Measurements from ENCODE around the gene FTO.

The FTO gene

DNA sequence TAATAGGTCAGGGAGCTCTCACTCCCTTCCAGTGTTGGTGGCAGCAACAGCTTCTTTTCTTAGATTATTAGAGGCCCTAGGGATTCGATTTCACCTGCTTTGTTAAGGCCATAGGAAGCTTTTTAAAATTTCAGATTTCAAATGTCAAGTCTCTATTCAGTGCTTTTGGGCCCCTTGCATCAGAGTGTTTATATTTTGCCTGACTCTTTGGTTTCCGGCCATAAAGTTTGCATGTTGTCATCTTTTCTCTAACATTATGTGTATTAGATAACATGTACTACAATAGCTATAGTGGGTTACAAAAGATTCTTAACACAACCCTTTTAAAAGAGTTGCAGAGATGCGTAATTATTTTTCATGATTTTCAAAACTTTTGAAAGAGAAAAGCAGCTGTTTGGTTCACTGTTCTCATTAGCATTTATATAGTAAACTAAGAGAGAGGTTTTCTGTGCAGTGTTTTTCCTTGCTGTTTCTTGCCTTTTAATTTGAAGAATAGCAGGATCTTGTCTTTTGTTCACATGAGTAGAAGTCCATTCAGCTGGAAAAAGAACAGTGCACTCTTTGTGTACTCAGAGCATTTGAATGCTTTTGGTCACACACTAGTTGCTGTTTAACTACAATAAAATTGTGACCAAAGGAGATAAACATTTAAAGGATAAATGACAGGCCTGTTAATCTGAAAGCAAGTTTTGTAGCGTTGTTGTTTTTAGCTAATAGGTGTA is 52.5 kb downstream of the FTO start:
- DNase-seq, result no peak

DNA sequence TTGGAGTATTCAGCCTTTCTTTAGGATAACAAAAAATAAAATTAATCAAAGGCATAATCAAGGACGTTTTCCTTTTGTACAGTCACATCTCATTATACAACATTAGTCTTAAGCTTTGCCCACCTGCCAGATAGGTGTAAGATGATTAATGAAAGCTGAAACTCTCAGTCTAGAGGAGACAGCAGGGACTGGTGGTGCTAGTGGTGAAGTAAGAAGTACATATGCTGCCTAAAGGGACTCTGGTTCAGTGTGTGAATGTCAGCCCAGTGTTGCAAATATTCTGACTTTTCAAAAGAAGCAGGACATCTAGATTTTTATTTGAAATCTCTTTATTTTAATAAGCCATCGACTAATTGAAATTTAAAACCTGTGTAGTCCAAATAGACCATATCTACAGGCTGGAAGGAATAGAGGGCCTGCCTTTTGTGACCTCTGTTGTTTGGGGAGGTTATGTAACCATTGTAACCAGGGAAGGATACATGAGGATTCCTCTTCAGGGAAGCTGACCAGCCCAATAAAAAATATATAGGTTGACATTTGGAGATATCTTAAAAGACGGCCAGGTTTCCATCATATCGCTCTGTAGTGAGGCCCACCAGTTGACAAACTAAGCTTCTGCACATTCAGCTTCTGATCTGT is 54.1 kb downstream of the FTO start:
- no peak for DNase-seq

DNA sequence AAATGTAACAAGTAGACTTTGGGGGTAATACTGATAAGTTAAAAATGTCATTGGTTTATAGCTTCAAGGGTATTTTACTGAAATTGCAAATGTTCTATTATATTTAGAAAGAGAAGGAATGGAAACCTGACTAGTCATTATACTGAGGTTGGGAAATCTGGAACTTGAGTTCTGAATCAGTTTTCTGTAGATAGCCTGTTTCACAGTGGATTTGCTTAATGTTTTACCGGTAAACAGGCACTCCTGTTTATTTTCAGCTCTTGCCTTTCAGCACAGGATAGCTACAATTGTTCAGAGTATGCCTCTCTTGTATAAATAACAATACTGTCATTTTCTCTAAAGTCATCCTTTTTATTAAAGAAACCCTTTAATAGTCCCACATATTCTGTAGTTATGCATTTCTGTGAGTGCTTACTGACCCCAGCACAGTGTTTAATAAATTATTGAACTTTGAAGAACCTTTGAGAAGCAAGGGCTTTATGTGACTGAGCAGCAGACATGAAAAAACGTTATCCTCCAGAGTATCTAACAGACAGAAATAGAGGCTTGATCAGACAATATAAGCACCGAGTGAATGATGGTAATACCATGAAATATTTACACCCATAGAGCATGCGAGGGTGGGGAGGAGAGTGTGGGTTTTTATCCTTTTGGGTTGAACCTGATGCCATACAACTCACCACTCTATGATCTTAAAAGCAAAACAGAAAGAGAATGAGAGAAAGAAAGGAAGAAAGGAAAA is 58.2 kb downstream of the FTO start:
- DNase-seq, result no peak

GRCh38 chr16:53766304-53767016 is 62.5 kb downstream of the FTO start:
- DNase-seq, result no peak

DNA sequence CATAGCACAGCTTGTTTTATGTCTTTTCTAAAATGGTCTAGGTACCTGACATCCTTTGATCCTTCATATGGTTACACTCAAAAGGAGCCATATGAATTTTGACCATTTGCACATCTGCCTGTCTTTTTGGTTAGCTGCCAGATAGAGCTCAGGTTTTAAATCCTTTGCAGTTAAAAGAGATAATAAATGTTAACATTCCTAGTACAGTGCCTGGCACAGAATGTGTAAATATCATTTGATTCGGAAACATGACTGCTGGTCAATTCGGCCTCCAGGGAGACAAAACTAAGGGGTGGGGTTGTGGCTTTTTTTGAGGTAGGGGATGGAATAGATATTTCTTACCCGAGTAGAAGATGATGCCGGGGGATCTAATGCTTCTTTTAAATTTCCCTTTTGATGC is 64.2 kb downstream of the FTO start:
- DNase-seq, result no peak

DNA sequence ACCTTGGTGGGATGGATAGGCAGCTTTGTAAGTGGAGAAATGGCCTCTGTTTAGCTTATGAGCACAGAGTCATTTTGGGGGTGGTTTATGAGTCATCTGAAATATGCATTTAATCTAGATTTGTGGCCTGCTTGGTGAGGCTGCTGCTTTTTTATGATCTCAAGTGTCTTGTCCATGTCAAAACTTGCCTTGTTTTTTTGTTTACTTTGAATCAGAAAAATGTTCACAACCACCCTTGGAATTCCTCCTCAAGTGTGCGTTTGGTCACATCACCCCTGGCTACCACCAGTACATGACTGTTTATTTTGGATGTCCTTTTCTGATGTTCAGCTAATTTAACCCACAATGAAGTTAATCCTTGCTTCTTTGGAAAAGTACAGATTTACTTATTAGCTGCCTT is 64.6 kb downstream of the FTO start:
- no peak for DNase-seq

- no peak for DNase-seq
Measured at GRCh38 chr16:53769185-53769584, 65.2 kb downstream of the FTO start.

GRCh38 chr16:53769787-53770186 is 65.8 kb downstream of the FTO start:
- DNase-seq, result no peak

DNA sequence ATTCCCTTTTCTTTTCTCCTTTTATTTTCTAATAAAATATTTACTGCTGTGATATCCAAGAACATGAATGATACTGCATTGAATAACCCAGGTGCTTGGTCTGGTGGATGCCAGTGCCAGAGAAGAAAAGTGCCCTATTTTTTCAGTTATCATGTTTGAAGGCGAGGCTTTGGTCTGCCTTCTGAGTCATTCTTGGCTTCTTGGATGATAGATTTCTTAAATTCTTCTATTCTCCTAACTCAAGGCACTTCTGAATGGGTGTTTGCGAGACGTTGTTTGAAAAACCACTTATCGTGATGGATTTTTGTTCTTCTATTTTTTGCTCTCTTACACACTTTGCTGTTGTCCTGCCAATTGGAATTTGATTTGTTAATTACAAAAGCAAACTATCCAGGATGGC is 66.7 kb downstream of the FTO start:
- DNase-seq, result no peak

DNA sequence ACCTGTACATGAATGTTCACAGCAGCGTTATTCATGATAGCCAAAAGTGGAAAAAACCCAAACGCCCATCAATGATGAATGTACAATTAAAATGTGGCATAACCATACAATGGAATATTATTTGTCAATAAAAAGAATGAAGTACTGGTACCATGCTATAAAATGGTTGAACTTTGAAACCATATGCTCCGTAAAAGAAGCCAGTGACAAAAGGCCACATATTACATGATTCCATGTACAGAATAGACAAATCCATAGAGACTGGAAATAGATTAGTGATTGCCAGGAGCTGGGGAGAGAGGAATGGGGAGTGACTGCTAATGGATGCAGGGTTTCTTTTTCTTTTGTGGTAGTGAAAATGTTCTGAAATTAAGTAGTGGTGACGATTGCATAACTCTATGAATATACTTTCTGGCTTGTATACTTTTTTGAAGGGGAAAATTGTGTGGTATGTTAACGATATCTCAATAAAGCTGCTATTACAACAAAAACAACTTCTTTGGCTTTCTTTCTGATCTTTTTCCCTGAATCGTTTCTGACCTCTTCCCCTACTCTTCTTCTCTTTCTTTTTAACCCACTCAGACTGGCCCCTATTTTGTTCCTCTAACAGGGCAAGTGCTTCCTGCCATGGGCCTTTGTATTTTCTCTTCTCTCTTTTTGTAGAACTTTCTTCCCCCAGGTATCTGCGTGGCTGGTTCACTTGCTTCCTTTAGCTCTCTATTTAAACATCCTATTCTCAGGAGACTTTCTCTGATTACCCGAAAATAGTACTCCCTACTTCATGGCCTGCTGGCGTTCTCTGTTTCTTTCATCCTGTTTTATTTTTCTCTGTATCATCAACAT is 67.9 kb downstream of the FTO start:
- no peak for DNase-seq

DNA sequence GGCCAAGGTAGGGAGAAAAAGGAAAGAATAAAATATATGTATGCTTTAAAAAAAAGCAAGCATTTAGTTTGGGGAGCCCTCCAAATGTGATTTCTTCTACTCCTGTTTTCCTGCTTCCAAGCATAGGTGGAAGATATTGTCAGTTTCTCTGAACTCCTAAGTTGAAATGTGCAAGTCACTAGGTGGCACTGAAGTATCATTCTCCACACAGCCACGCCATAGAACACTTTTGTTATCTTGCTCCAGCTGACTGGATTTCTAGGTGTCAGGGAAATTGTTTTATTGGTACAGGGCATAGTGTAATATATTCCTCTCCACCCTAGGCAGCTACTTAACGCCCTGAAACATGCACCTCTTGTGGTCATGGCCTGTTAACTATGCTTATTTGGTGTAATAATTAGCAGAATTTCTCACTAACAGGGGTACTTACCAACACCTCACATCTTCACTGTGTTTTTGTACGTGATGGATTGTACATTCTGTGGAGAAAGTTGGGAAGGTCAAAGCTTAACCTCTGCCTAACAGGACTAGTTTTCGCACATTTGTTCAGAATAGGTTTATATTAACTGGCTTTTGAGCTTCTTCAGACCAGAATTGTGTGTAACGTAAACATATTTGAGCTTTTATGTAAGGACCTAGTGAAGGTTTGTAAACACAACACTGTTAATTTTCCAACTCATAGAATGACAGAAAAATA is 69.3 kb downstream of the FTO start:
- peak; percentile 29 for DNase-seq

- DNase-seq, result no peak
Measured at GRCh38 chr16:53773881-53774280, 69.9 kb downstream of the FTO start.

GRCh38 chr16:53775106-53775820 is 71.3 kb downstream of the FTO start:
- no peak for DNase-seq

- no peak for DNase-seq
Measured at GRCh38 chr16:53775821-53776431, 72.0 kb downstream of the FTO start.

- no peak for DNase-seq
Measured at GRCh38 chr16:53779186-53779585, 75.2 kb downstream of the FTO start.

DNA sequence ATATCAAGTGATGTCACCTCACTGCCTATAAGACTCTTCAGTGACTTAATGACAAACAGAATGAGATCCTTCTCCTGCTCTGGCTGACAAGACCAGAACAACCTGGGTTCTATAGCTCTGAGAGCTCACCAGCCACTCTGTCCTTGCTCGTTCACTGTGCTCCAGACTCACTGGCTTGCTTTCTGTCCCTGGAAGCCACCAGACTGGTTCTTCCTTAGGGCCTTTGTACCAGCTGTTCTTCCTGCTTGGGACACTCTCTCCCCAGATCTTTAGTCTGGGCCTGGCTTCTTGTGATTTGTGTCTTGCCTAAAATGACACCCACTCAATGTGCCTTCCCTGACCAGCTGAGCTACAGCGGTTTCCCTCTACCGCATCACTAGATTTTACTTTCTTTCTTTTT is 76.1 kb downstream of the FTO start:
- no peak for DNase-seq

GRCh38 chr16:53781023-53781605 is 77.2 kb downstream of the FTO start:
- no peak for DNase-seq

- no peak for DNase-seq
Measured at GRCh38 chr16:53782148-53782547, 78.2 kb downstream of the FTO start.

DNA sequence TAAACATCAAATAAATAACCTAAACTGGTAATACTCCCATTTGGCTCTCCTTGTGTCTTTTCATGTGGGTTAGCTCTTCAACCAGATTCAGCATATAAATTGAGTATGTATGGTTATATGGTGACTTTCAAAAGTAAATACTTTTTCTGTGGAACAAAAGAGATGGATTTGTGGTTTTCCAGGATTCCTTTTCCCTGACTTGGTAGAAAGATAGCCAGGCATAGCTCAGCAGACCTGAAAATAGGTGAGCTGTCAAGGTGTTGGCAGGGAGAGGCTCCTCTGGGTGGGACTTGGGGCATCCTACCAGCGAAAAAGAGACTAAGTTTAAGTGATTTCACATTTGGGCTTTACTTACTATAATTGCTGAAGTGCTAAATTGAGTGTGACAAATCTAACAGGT is 80.3 kb downstream of the FTO start:
- no peak for DNase-seq

DNA sequence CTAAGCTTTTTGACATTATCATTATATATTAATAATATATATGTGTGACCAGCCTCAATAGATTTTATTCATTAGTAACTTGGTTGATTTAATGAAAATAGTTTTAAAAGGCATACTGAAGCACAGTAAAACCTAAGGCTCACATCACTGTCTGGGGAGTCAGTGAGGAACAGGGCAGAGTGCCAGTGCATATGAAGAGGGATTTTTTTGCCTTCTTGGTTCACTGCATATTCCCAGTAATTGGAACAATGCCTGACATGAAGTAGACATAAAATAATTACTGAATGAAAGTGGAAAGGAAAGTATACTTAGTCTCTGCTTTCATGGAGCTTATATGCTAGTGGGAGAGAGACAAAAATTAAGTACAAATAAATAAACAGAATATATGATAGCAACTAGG is 81.1 kb downstream of the FTO start:
- no peak for DNase-seq
